ENCODE results near the gene NOX3.
"Not testable (repeated sequence)": the region's sequence is repeated elsewhere in the genome, so short reads cannot be mapped to it uniquely, and the experiment has no call there.

Gene NOX3

DNA sequence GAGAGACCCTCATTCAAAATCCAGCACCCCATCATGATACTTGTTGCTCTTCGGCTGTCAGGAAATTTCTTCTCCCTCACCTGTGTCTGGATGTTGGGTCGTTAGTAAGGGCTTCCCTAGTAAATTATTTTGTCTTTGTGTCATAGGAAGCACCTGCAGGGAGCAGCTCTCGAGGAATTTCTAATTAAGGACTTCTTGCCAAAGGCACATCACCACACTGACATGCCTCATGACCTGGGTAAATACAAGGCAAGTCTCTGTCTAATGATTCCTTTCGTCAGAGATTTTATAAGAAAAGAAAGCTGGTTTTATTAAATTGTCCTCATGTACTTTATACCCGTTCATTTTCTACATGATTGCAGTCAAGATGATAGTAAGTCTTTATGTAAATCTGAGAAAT, at the start of gene NOX3:
Gene NOX3, minus strand, starts transcription at position 74 of the 400 bp plus-strand sequence. Its CDS starts 39 bp downstream, at position 35.
- DNase-seq = no peak

DNA sequence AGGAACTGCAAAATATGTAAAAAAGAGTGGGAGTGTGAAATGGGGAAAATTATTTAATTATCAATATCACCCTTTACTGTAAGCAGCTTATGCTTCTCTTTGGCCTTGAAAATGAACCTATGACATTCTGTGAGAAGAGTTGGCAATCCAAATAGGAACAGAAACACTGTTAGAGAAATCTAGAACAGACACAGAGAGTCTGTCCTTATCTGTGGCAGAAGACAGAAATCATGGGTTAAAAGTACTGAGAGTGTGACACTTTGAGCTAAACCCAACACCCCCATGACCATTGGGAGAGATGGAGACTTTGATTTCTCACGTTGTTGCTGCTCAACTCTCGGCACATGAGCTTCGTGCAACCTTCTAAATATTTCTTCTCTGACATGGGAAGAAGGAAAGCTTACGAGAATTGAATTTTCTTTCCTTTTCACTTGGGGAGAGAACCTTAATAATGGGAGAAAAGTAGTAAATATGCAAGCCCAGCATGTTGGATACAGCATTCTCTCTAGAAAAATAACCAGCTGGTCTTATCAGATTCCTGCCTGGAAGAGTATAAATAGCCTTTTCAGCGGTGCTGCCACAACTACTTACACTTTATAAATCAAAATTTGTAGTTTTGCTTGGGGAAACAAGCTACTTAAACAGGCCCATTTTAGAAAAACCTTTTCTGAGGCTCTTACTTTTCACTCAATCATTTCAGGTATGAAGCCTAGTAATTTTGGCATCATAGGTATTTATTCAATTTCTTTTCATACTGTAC, 49.4 kb upstream of the NOX3 start:
- DNase-seq = no peak

DNA sequence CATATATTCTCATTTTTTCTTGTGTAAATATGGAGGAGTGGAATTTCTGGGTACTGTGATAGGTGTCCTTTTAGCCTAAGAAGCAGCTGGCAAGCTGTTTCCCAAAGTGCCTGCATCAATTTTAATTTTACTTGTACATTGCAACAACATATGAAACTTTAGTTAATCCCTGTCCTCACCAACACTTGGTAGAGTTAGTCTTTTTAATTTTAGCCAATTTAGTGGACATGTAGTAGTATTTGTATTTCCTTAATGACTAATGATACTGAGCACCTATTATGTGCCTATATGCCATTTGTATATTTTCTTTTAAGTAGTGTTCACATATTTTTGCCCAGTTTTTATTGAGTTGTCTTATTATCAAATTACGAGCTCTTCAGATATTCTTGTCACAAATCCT, 46.8 kb upstream of the NOX3 start:
- DNase-seq = no peak

GRCh38 chr6:155499574-155499973, 43.9 kb upstream of the NOX3 start:
- no peak for DNase-seq

- DNase-seq = no peak
Observed at GRCh38 chr6:155498370-155498769, 42.7 kb upstream of the NOX3 start.

DNA sequence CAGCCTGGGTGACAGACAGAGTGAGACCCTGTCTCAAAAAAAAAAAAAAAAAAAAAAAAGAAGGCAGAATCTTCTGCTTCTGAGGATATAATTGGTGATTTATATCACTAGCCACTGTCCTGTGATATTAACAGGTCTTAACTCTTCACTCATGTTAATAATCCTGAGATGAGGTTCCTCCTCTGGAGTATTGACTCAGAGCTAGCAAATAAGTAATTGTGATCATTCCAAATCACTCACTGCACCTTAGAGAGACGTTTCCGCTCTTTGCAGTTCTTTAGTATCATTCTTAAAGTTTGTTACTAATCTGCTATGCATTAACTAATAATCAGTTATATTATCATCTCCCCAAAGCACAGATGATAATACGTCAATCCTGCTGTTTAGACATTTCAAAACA, 41.6 kb upstream of the NOX3 start:
- DNase-seq = no peak

DNA sequence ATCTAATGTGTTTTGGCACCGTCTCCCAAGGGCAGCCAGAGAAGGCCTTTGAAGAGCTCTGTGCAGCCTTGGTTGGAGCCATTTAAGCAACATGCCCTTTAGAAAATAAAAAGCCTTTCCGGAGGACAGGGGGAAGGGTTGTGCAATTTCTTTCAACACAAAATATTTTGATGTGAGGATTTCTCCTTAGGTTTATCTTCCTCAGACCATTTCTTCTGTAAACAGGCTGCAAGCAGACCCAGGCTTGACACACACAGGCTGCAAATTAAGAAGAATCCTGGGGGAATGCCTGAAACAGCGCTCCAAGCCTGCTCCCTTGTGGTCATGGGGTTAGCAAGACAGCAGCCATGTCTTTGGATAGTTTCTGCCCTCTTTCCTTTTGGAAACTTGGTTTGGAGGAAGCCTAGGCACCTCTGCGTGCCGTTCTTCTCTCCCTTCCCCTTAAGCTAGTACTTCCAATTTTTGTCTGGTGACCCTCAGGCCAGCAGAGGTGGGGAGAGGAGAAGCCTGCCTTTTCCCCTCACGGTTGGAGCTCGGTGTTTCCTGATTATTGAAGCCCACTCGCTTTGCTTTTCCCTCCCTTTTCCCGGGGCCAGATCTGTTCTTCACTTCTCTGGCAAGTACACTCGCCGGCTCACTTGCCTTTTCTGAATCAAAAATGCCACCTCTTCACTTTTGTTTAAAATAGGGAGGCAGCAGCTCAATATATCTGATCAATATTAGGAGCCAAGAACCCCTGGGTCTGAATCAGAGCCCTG, 39.6 kb upstream of the NOX3 start:
- no peak for DNase-seq

GRCh38 chr6:155493694-155494143, 38.1 kb upstream of the NOX3 start:
- no peak for DNase-seq

GRCh38 chr6:155493026-155493693, 37.5 kb upstream of the NOX3 start:
- no peak for DNase-seq

GRCh38 chr6:155492061-155492735, 36.6 kb upstream of the NOX3 start:
- DNase-seq = no peak

GRCh38 chr6:155491421-155491820, 35.8 kb upstream of the NOX3 start:
- no peak for DNase-seq

DNA sequence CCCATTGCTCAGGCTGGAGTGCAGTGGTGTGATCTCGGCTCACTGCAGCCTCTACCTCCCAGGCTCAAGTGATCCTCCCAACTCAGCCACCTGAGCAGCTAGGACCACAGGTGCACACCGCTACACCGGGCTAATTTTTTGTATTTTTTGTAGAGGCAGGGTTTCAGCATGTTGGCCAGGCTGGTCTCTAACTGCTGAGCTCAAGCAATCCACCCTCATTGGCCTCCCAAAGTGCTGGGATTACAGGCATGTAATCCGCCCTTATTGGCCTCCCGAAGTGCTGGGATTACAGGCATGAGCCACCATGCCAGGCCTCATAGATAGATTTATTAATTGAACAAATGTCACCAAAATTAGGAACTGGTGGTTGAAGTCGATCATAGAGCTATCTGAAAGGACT, 32.6 kb upstream of the NOX3 start:
- DNase-seq = not testable (repeated sequence)

GRCh38 chr6:155487371-155488130, 31.9 kb upstream of the NOX3 start:
- no peak for DNase-seq

DNA sequence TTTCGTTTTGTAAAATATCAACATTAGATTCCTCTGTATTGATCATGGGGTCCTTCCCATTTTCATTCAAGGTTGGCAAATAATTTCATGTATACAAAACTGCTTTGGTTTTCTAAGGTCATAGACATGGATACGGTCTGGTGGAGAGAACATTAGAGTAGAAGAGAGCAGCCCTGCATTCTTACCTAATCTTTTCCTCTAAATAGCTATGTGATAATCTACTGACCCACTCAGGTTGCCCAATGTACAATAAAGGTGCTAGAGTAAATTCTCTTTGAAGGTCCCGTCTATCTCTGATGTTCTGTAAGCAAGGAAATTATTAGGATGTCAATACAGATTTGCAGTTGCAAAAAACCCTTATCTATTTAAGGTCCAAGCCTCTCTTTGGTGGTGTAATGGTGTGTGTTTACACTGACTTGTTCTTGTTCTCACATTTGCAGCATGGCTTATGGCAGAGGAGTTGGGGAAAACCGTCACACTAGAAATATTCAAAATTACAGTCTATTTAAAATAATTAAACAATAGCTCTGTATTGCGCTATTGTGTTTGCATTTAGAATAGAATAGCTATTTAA, 31.2 kb upstream of the NOX3 start:
- DNase-seq = no peak

DNA sequence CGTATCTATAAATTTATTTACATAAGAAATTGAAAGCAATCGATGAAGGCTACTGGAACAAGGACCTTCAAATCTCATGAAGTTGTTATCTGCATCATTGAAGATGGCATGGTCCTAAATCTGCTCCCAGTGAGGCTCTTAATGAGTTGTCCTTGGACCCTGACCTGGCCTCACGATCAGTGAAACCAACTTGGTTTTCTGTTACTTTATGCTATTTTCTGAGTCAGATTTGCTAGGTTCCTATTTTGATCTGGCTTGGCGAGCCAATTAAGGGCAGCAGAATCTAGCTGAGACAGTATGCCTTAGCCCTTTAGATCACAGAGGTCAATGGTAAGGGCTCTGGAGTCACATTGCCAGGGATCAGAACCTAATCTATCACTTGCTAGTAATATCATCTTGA, 30.1 kb upstream of the NOX3 start:
- no peak for DNase-seq

DNA sequence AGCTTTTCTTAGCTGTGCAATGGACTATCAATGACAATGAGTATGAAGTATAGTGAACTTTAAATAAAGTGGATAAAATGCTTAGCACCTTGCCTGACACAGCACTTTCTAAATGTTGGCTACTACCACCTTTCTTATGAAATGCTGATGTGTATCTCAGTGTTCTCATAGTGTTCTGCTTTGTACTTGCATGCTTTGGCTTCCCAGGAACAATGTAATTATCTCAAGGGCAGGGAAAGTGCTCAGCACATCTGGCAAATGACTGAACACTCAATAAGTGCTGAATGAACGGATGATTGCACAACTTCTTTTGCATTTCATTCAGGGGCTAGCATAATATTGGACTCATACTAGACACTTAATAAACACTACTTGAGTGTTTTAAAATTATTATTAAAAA, 28.2 kb upstream of the NOX3 start:
- no peak for DNase-seq

- DNase-seq = no peak
Observed at GRCh38 chr6:155481215-155481614, 25.6 kb upstream of the NOX3 start.

GRCh38 chr6:155473741-155474140, 18.1 kb upstream of the NOX3 start:
- DNase-seq = no peak

GRCh38 chr6:155472886-155473285, 17.2 kb upstream of the NOX3 start:
- no peak for DNase-seq

- DNase-seq = not testable (repeated sequence)
Observed at GRCh38 chr6:155470979-155471616, 15.5 kb upstream of the NOX3 start.

DNA sequence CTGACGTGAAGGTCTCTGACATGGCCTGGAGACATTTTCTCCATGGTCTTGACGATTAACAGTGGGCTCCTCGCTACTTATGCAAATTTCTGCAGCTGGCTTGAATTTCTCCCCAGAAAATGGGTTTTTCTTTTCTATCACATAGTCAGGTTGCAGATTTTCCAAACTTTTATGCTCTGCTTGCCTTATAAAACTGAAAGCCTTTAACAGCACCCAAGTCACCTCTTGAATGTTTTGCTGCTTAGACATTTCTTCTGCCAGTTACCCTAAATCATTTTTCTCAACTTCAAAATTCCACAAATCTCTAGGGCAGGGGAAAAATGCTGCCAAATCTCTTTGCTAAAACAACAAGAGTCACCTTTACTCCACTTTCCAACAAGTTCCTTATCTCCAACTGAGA, 12.9 kb upstream of the NOX3 start:
- DNase-seq = not testable (repeated sequence)

DNA sequence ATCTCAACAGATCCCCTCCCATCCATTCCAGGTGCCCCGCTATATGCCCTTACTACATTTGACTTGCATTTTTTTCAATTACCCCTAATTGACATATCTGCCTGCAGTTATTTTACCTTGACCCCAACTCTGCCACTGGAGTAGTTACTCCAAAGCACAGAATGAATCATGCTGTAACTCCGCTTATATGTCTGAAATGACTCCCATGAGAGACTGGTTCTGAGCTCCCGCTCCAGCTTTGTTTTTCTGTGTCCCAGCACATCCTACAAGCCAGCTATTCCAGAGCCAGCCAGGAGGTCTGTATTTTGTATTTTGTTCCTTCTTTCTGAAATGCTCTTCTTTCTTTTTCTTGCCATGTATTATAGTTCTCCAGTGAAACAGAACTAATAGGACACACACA, 10.9 kb upstream of the NOX3 start:
- no peak for DNase-seq

All from GF-D8 (cell line).